ENCODE results near the gene ZNF550.

The ZNF550 gene

DNA sequence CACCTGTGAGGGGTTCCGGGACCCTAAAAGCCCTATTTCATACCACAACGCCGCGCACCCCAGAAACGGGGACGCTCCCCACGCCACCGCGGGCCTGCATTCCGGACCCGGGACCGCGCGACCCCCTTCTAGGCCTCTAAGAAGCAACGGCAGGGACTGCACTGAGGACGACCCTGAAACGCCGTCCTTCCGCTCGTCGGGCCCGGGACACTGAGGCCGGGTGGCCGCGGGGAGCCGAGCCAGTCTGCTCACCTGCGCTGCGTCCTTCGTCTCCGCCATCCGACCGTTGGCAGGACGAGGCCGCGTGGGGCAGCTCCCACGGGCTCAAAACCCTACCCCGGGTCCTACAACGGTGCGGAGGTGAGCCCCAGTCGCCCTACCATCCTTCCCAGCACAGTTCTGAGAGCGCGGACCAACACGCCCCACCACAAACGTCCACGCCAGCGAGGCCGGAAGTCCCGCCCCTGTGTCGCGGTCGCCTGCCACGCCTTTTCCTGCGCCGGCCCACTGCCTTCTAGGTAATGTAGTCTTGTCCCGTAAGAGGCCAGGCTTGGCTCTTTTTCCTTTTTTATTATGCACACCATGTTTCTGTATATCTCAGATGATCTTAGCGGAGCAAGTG is at the start of gene ZNF550:
Gene ZNF550 (minus strand): TSS at position 460 of the 622 bp plus-strand sequence. CDS start 181 bp downstream, at position 279.
- DNase-seq = peak; percentile 92

DNA sequence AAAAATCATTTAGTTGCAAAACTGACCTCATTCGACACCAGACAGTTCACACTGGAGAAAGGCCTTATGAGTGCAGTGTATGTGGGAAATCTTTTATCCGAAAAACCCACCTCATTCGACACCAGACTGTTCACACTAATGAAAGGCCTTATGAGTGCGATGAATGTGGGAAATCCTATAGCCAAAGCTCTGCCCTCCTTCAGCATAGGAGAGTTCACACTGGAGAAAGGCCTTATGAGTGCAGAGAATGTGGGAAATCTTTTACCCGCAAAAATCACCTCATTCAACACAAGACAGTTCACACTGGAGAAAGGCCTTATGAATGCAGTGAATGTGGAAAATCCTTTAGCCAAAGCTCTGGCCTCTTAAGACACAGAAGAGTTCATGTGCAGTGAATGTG is 47.3 kb upstream of the ZNF550 start:
- DNase-seq = no peak

DNA sequence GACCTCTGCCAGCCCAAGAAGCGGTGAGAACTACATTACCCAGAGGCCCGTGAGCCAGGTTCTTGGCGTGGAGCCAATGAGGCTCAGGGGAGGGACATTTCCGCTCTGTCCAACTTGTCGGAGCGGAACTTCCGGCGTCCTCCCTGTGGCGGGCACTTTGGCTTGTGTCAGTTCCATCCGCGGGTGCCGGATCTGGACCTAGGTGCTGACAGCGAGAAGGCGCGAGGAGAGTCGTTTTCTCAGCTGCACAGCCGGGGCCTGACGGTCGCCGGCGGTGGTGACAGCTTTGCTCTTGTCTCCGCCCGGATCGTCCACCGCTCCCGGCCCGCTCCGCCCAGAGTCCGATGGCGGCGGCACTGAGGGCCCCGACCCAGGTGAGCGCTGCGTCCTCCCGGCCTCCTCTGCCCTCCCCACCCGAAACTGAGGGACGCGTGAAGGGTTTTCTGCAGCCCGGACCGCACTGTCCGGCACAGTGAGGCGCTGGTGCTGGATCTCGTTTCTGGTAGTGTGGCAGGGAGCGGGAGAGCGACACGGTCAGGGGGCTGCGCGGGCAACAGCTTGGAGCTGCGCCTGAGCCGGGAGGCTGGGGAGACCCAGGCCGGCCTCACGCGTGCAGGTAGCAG is 40.2 kb upstream of the ZNF550 start, which contains the start of gene ZNF530:
Gene ZNF530 (plus strand): TSS at position 125 of the 623 bp plus-strand sequence. CDS start 4,461 bp downstream, outside the sequence.
- peak; percentile 88 for DNase-seq

DNA sequence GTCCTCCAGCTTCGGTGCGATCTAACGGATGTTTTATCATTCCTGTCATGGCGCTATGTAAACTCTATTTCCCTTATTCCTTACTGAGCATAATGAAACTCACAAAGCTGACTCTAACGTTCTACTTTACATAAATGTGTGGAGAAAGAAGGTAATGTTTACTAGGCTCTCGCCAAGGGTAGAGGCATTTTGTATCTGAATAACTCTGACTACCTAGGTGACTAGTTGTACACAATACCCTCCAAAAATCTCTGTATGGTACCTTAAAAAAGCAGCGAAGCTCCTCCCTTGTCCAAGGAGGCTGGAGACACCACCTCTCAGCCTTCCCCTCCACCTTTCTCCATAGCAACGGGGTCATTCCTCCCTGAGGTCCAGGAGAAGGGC is 39.7 kb upstream of the ZNF550 start:
- no peak for DNase-seq

DNA sequence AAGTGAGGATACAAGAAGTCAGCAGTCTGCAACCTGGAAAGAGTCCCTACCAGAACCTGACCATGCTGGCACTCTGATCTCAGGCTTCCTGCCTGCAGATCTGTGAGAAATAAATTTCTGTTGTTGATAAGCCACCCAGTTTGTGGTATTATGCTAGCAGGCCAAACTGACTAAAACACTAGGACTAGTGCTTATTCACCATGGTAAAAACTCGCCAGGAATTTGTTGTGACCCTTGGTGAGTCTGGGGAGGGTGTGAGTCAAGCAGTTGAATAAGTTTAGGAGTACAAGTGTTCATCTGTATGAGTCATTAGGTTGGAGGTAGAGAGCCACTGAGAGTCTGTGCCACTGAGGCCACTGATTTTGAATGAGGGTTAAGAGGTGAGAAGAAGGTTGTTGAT is 27.9 kb upstream of the ZNF550 start:
- DNase-seq = no peak

DNA sequence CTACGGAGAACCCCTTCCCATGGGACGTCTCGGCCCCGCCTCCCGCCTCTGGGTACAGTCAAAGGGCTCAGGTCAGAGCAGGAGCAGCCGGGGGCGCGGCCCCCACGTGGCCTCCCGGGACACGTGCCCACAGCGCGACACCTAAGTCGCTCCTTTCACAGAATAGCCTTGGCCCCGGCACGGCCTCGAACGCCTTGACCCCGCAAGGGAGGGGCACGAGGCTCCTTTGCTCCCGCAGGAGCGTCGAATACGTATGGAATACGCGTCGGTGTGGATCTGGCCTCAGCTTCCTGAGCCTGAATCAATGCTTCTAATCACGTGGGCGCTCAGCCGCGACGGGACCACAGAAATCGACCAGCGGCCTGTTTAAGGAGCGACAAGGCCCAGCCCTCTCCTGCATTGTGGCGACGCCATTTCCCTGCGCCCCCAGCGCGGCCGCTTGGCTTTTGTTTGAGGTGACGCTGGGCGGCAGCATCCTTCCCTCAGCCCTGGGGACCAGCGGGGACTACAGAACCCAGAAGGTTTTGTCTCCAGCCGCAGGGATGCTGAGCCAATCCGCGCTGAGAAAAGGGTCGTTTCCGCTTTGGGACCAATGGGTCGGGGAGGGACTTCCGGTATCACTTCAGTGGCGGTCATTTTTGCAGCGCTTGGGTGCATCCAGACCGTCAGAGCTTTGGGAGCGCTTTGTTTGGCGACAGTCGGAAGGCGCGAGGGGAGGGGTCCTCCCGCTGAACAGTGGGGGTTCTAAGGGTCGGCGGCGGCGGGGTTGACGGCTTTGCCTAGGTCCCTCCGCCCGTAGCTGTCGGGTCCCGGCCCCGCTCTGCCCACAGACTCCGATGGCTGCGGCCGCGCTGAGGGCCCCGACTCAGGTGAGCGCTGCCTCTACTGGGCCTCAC is 24.1 kb upstream of the ZNF550 start, which contains the start of gene ZIK1:
Gene ZIK1 (plus strand): TSS at position 625 of the 896 bp plus-strand sequence. CDS start 212 bp downstream, at position 837.
- DNase-seq = peak; percentile 74

DNA sequence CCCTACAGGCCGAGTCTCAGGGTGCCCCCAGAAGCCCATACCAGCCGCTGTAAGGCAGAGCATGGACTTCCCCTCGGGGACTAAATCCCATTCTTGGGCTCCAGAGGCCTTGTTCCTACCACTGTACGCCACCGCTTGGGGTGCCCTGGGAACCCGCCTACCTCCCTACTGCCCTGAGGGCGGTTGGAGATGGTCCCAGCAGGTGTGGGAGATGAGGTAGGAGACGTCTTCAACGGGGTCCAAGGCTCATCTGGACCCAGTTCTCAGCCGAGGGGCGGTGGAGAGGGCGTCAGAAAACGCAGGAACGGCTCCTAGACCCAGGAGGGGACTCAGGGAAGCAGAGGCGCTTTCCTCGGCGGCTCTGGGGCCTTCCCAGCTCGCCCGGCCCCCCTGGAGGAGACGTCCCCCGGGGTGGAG is 23.4 kb upstream of the ZNF550 start:
- no peak for DNase-seq

DNA sequence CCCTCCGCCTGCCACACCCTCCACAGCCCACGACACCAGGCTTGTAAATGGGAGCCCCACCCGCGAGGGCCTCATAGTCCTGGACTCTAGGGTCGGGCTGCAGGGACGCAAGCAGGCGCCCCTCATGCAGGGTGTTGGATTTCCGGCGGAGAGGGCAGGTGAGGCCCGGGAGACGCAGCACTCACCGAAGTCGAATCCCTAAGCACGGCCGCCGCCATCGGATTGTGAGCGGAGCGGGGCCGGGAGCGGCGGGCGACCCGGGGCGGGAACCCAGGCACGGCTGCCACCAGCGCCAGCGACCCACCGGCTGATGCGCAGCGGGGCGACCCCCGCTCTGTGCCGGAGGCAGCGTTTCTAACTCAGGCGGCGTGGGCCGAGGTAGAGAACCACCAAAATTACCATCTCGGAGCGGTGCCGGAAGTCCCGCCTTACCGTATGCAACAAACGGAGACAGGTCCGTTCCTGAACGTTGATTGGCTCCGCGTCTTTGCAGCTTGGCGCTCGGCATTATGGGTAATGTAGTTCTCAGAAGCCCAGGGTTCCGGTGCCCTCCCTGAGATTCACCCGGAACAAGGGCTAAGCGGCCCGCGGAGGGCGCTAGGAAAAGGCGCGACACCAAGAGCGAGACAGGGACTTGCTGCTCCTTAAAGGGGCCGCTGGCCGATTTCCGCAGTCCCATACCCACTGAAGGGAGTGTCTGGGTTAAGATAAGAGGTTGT is 19.0 kb upstream of the ZNF550 start, which contains the start of gene ZNF416:
Gene ZNF416 (minus strand): TSS at position 425 of the 719 bp plus-strand sequence. CDS start 207 bp downstream, at position 218.
- DNase-seq = peak; percentile 97

DNA sequence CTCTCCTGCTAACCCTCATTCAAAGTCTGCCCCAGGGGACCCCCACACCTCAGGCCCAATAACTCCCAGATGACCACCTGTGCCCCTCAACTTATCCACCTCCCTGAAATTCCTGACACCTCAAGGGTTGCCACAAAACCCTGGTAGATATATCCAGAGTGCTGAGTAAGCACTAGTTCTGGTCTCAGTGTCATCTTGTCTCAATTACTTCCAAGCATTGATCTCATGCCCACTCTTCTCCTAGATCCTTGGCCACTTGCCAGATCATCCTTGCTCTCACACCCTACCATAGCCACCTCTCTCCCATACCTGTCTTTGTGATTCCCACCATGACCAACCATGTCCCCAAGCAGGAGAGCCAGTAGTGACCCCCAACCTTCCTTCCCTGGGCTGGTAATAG is 17.0 kb upstream of the ZNF550 start:
- DNase-seq = no peak

DNA sequence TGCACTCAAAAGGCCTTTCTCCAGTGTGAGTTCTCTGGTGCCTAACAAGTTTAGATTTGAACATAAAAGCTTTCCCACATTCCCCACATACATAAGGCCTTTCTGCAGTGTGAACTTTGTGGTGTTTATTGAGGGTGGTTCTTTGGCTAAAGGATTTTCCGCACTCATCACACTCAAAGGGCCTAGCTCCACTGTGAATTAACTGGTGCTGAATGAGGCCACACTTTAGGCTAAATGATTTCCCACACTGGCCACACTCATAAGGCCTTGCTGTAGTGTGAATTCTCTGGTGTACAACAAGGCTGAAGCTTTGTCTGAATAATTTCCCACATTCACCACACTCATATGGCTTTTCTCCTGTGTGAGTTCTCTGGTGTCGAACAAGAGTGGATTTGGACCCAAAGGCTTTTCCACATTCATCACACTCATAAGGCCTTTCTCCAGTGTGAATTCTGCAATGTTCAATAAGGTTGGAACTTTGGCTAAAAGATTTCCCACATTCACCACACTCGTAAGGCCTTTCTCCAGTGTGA is 12.8 kb upstream of the ZNF550 start:
- no peak for DNase-seq

DNA sequence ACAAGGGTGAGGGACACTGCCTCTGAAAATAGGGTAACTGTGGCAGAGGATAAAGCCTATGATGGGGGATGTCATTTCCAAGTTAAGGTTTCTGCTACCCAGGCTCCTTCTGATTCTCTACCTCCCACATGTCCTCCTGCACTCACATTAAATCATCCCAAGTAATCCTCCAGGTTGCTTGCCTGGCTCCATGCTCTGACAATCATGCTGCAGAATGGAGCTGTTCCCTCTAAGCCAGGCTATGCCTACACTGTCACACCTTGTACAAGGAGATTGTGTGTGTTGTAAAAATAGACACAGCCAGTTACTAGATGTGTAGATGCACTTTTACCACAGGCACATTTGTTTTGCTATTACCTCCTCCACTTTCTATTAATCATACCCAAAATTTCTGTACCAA is 11.0 kb upstream of the ZNF550 start:
- DNase-seq = no peak

DNA sequence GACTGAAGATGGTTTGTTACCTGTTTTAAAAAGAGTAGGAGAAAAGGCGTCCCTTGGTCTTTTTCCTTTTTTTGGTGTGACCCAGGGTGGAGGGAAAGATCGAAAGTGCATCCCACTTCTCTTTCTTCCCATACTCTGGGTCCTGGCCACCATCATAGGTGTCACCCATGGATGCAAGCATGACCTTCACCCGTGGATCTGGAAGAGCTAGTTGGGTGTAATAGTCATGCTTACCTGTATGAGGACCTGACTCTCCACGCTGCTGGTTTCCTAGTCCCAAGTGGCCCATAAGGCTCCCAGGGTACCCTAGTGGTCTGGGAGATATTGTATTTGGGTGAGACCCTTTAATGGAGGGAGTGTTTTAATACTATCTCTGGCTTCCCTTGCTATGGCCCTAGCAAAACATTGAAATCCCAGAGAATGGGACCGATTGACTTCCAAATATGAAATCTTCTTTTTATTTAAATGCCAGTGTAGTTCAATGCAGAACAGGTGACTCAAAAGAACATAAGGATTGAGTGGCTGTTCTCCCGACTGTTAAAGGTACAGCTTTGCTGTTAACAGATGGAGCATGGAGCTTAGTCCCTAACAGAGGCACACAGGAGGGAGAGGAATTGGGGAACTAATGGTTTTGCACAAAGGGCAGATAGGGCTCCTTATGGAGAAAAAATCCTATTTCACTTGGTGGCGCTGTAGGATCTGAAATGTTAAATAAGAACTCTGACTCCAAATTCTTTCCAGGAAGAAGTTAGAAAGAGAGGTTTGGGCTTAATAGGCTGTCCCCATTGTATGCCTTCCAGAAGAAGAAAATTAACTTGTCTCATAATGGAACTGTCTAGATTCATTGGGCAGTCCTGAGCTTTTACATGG is 7.0 kb upstream of the ZNF550 start:
- DNase-seq = no peak

DNA sequence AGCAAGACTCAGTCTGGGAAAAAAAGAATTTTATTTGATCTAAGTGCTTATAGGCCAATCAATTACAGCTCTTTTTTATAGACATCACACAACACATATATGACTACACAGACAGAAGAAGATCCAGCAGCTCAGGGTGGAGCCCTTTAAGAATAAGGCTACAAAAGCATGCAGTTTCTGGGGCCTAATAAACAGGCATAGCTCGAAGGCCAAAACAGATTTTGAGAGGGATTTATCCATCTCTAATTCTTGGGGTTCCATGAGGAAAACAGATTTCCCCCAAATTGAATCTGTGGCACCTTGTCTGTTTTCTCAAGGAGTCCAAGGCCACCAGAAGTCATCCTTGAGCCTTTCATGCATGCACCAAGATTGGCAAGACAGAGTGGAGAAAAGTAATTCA is 3.9 kb upstream of the ZNF550 start:
- no peak for DNase-seq

DNA sequence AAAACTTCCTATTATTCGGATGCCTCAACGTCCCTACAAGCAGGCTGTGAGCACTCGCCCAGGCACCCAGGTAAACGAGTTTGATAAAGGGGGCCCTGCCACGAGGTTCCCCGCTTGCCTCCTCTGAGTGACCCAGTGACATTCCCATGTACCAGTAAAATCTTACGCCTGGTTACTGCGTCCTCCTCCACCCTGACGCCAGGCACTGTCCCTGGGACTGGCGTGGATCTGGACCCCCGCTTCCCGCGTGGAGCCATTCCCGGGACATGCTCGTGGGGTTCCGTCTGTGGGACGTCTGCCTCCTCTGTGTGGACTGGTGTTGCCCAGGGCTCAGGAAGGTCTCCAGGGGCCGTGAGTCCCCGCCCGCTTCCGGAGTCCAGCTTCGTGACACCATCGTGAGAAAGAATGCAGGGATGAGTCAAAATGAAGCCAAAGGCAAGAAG is 407 bp upstream of the ZNF550 start:
- no peak for DNase-seq

DNA sequence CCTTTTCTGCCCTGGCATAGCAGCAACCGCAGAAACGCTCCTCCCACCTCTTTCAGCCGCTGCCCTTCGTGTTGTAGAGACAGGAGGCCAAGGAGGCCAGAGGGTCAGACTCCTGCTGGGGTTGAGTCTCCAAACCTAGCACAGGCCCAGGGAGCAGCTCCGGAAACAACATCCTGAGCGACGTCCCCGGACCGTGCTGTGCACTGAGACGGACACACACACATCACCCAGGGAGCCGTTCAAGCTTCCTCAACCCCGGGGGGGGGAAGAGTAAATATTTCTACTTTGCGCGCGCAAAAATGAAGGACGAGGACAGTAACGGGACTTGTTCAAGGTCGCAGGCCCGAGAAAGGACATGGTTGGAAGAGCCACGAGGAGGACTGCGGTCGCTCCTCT is 657 bp downstream of the ZNF550 start:
- peak; percentile 17 for DNase-seq

DNA sequence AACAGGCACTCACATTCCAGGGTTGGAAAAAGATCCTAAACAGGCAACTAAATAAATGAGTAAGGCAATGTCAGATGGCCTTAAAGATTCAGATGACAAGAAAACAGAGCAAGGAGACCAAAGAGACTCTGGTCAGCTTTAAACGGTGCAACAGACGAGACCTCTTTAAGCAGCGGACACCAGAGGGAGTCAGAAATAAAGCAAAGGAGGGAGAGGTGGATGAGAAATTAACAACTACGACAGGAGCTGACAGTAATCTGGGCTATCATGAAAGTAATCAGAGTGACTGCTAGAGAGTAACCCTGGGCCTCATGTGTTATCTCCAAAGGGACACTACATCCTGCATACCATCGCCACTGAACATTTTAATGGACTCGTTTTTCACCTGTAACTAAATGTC is 1.1 kb downstream of the ZNF550 start:
- DNase-seq = no peak

DNA sequence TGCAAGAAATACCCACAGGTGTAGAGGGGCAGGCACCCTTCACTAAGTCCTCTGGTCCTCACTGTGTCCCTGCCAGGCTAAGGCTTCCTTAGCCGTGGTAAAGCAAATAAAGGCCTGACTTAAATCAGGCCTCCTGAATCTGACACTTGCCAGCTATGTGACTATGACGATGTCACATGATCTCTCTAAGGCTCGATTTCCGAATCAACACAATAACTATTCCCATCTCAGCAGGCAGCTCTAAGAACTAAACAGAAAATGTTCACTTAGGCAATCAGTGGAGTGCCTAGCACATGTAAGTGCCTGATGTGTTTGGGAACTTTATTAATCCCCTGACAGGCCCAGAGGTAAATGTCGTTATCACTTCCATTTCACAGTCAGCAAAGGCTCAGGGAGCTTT is 2.0 kb downstream of the ZNF550 start:
- no peak for DNase-seq

DNA sequence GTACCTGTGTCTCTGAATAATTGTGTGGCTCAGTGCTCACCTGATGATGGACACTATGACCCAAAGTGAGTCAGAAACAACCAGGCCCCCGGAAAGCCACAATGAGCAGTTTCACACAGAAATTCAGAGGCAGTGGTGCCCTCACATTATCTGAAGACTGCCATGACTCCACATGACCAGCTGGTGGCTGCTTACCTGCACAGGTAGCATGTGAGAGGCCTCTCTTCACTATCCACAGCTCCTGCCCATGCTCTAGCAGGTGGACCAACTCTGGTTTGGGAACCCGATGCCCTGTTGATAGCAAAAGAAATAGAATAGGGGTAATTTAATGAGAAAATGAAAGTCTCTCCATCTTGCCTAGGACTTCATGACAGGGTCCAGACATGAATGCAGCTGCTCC is 7.2 kb downstream of the ZNF550 start:
- no peak for DNase-seq

DNA sequence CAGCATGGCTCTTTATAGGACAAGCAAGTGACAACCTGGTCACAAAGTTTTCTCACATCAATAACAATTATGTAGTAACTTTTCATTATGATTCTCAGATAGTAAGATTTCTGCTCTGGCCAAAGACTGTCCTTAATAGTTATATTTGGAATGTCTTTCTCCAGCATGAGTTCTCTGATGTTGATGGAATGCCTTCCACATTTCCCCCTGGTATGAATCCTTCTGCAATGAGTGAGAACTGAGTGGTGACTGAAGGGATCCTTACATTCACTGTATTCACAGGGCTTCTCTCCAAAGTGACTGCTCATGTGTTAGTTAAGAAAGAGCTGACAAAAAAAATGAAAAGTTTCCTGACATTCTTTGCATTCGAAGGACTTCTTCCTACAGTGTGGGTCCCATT is 13.2 kb downstream of the ZNF550 start:
- no peak for DNase-seq

DNA sequence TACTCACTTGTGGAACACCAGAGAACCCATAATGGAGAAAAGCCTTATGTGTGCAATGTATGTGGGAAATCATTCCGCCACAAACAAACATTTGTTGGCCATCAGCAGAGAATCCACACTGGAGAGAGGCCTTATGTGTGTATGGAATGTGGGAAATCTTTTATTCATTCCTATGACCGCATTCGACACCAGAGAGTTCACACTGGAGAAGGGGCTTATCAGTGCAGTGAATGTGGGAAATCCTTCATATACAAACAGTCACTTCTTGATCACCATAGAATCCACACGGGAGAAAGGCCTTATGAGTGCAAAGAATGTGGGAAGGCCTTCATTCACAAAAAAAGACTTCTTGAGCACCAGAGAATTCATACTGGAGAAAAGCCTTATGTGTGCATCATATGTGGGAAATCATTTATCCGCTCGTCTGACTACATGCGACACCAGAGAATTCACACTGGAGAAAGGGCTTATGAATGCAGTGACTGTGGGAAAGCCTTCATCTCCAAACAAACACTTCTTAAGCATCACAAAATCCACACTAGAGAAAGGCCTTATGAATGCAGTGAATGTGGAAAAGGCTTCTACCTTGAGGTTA is 21.6 kb downstream of the ZNF550 start:
- DNase-seq = no peak

Data from activated CD4-positive, alpha-beta T cell treated with anti-CD3 and anti-CD28 coated beads, Interleukin-2, amount 50 U/mL, for 16 hours (primary cell).